PC-9 (cell line): Measurements from ENCODE around the gene IDH1.

ENCODE experiments used
- EZH2 ChIP-seq: fragments of 200-600 bp; sonication (generic); IDR thresholded peaks from 2 replicates; pipeline ENCODE4 v1.8.0; 2017; ENCODE audit warnings: antibody characterized with exemption, low read depth
- TF ChIP-seq, protein P1 (sequence below): fragments of 200-600 bp; sonication (generic); conservative IDR thresholded peaks from 2 replicates; pipeline ENCODE4 v1.6.1; 2017; ENCODE audit warnings: mixed run types, antibody characterized with exemption, mild to moderate bottlenecking, moderate library complexity

- TF ChIP-seq, protein P1, sequence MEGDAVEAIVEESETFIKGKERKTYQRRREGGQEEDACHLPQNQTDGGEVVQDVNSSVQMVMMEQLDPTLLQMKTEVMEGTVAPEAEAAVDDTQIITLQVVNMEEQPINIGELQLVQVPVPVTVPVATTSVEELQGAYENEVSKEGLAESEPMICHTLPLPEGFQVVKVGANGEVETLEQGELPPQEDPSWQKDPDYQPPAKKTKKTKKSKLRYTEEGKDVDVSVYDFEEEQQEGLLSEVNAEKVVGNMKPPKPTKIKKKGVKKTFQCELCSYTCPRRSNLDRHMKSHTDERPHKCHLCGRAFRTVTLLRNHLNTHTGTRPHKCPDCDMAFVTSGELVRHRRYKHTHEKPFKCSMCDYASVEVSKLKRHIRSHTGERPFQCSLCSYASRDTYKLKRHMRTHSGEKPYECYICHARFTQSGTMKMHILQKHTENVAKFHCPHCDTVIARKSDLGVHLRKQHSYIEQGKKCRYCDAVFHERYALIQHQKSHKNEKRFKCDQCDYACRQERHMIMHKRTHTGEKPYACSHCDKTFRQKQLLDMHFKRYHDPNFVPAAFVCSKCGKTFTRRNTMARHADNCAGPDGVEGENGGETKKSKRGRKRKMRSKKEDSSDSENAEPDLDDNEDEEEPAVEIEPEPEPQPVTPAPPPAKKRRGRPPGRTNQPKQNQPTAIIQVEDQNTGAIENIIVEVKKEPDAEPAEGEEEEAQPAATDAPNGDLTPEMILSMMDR, result no peak
- no peak for TF ChIP-seq EZH2
Measured at GRCh38 chr2:208304157-208304556, 49.3 kb upstream of the IDH1 start.
